K562 (cell line): Measurements from ENCODE around the gene PFKP.

ENCODE experiments used
- NFE2L1 ChIP-seq: fragments of 450-650 bp; IDR thresholded peaks from 2 replicates; pipeline ENCODE4 v1.6.1; 2016; ENCODE audit warnings: missing genetic modification characterization, low read depth, mild to moderate bottlenecking, missing compliant biosample characterization, moderate library complexity, borderline replicate concordance
- RCOR1 ChIP-seq, 2 experiments: IDR thresholded peaks; 2 replicates each; pipeline ENCODE4 v1.6.1; 2012; ENCODE audit warnings: low read depth in 2 of 2, low read length in 2 of 2, borderline replicate concordance in 1 of 2, improper control_type of control experiment in 1 of 2

GRCh38 chr10:3169673-3170072 lies 102.3 kb downstream of the PFKP start:
- TF ChIP-seq RCOR1 (IDR thresholded peaks at IDR 0.05; ENCODE audit: borderline replicate concordance in 1 of 2, low read depth in 2 of 2, low read length in 2 of 2) (no peak), NFE2L1 (tag) (no peak)
